Measurements from ENCODE around the gene CR1L.
"Not testable (repeated sequence)": the region's sequence is repeated elsewhere in the genome, so short reads cannot be mapped to it uniquely, and the experiment has no call there.

Gene CR1L

GRCh38 chr1:207673399-207673798, 28.5 kb downstream of the CR1L start:
- H3K27me3 ChIP-seq (ENCODE audit: insufficient read depth, poor library complexity, severe bottlenecking) = peaks cover 22% of the 10 kb centered on the region
- no peak overlapping the region for H3K4me3 ChIP-seq (replicated peaks; ENCODE audit: insufficient read depth, low read length)
- TF ChIP-seq SPI1 (IDR thresholded peaks at IDR 0.05; ENCODE audit: borderline replicate concordance, low read depth) = no peak
- no peak for TF ChIP-seq REST (IDR thresholded peaks at IDR 0.05; ENCODE audit: insufficient replicate concordance, low read depth)
- TF ChIP-seq CTCF (IDR thresholded peaks at IDR 0.05; ENCODE audit: insufficient read depth, low read length) = no peak
- H3K27ac ChIP-seq (replicated peaks) = no peak overlapping the region
- DNase-seq (ENCODE audit: low read depth in 1 of 2, low spot score in 1 of 2) = no peak

- Histone ChIP-seq H3K27me3 (ENCODE audit: insufficient read depth, poor library complexity, severe bottlenecking) (peaks cover 6% of the 10 kb centered on the region), H3K27ac (replicated peaks) (no peak overlapping the region), H3K4me3 (replicated peaks; ENCODE audit: insufficient read depth, low read length) (no peak overlapping the region)
- TF ChIP-seq SPI1 (IDR thresholded peaks at IDR 0.05; ENCODE audit: borderline replicate concordance, low read depth) = no peak
- no peak for TF ChIP-seq GABPA (IDR thresholded peaks at IDR 0.05; ENCODE audit: low read depth)
- no peak for TF ChIP-seq REST (IDR thresholded peaks at IDR 0.05; ENCODE audit: insufficient replicate concordance, low read depth)
- no peak for TF ChIP-seq CTCF (IDR thresholded peaks at IDR 0.05; ENCODE audit: insufficient read depth, low read length)
- no peak for TF ChIP-seq POLR2AphosphoS5 (IDR thresholded peaks at IDR 0.05; ENCODE audit: low read depth)
- DNase-seq (ENCODE audit: low read depth in 1 of 2, low spot score in 1 of 2) = no peak
Observed at GRCh38 chr1:207676153-207676552, 31.2 kb downstream of the CR1L start.

GRCh38 chr1:207680590-207681388, 35.9 kb downstream of the CR1L start:
- not testable (repeated sequence) for DNase-seq (ENCODE audit: low read depth in 1 of 2, low spot score in 1 of 2); H3K27ac ChIP-seq (replicated peaks); H3K4me3 ChIP-seq (replicated peaks; ENCODE audit: insufficient read depth, low read length); H3K27me3 ChIP-seq (ENCODE audit: insufficient read depth, poor library complexity, severe bottlenecking)

GRCh38 chr1:207682872-207683434, 38.0 kb downstream of the CR1L start:
- not testable (repeated sequence) for DNase-seq (ENCODE audit: low read depth in 1 of 2, low spot score in 1 of 2); H3K27me3 ChIP-seq (ENCODE audit: insufficient read depth, poor library complexity, severe bottlenecking); H3K4me3 ChIP-seq (replicated peaks; ENCODE audit: insufficient read depth, low read length); H3K27ac ChIP-seq (replicated peaks)

- H3K27me3 ChIP-seq (ENCODE audit: insufficient read depth, poor library complexity, severe bottlenecking); H3K27ac ChIP-seq (replicated peaks); DNase-seq (ENCODE audit: low read depth in 1 of 2, low spot score in 1 of 2); H3K4me3 ChIP-seq (replicated peaks; ENCODE audit: insufficient read depth, low read length): not testable (repeated sequence)
Observed at GRCh38 chr1:207690551-207690950, 45.6 kb downstream of the CR1L start.

Data from HL-60 (cell line).